B cell (primary cell): Measurements from ENCODE around the gene HOXA10. TPM values are rescaled to one million over a fixed set of nuclear protein-coding genes. Genes with fewer than 3 reads are reported as not detected.
A peak's percentile ranks its signal among the peaks of the same experiment; 100 is the strongest.

Source experiments
- ATAC-seq: fragments of 200-7000 bp; cut with Tn5 transposase; one replicate; pipeline ENCODE4 v1.10.0; 2021; ENCODE audit warnings: low read depth, mild to moderate bottlenecking, moderate number of reproducible peaks, moderate library complexity
- CTCF ChIA-PET: fragments of 350-600 bp; sonication (Branson Sonifier 250); formaldehyde crosslinking; loops from one replicate; lab custom pipeline; 2021; ENCODE audit warnings: antibody characterized with exemption, inconsistent platforms; lab: Charles Lee
- POLR2A ChIA-PET: fragments of 350-600 bp; sonication (Branson Sonifier 250); formaldehyde crosslinking; loops from one replicate; lab custom pipeline; 2021; ENCODE audit warnings: antibody characterized with exemption; lab: Charles Lee
- DNase-seq: peaks from one replicate; pipeline ENCODE4 v3.0.0; 2013
- H2AFZ ChIP-seq: 2 replicates; pipeline ENCODE4 v1.6.1; 2012; ENCODE audit warnings: mild to moderate bottlenecking, low read depth, low read length; ENCODE audit not compliant: insufficient read depth, poor library complexity, severe bottlenecking
- H3K27ac ChIP-seq, 2 donors: 1 replicate in 1 of 2; 2 replicates in 1 of 2; pipeline ENCODE4 v1.5.1; 2012 to 2013; ENCODE audit warnings: low read length in 2 of 2, mild to moderate bottlenecking in 2 of 2, moderate library complexity in 1 of 2
- H3K27me3 ChIP-seq, 4 experiments: fragments of 200-600 bp in 1 of 4; sonication (generic) in 1 of 4; replicated peaks in 1 of 4; 1 replicate in 2 of 4; 2 replicates in 2 of 4; pipeline versions ENCODE4 v1.6.1 to v1.7.0; 2013 to 2016; ENCODE audit warnings: low read length in 3 of 4, mild to moderate bottlenecking in 2 of 4, mixed read lengths in 1 of 4, moderate library complexity in 1 of 4; ENCODE audit not compliant: insufficient read depth in 4 of 4, control insufficient read depth in 3 of 4; ENCODE audit errors: control extremely low read depth in 1 of 4
- H3K36me3 ChIP-seq, 2 experiments: replicated peaks in 1 of 2; 1 replicate in 1 of 2; 2 replicates in 1 of 2; pipeline versions ENCODE4 v1.6.1 to v1.7.1; 2013; ENCODE audit warnings: low read length in 1 of 2; ENCODE audit not compliant: insufficient read depth in 2 of 2, control insufficient read depth in 1 of 2; ENCODE audit errors: control extremely low read depth in 1 of 2, extremely low read depth in 1 of 2
- H3K4me1 ChIP-seq, 2 donors: fragments of 200-600 bp in 1 of 2; sonication (generic) in 1 of 2; 1 replicate in 1 of 2; 2 replicates in 1 of 2; pipeline versions ENCODE4 v1.5.1 to v1.6.1; 2013 to 2017; ENCODE audit warnings: low read length in 2 of 2; ENCODE audit not compliant: control insufficient read depth in 2 of 2, insufficient read depth in 2 of 2
- H3K4me2 ChIP-seq: replicated peaks from 2 replicates; pipeline ENCODE3; 2012; ENCODE audit warnings: mild to moderate bottlenecking, low read depth, low read length; ENCODE audit not compliant: poor library complexity, severe bottlenecking
- H3K4me3 ChIP-seq, 5 experiments: fragments of 200-600 bp in 1 of 5; sonication (generic) in 1 of 5; 1 replicate in 3 of 5; 2 replicates in 2 of 5; pipeline versions ENCODE4 v1.5.1 to v1.7.0; 2011 to 2016; ENCODE audit warnings: low read length in 4 of 5, mild to moderate bottlenecking in 4 of 5, low read depth in 2 of 5, control low read depth in 1 of 5, moderate library complexity in 1 of 5; ENCODE audit not compliant: insufficient read depth in 1 of 5; ENCODE audit errors: control extremely low read depth in 1 of 5, extremely low read depth in 1 of 5
- H3K79me2 ChIP-seq: fragments of 200-600 bp; sonication (generic); one replicate; pipeline ENCODE4 v1.6.0; 2016; ENCODE audit warnings: low read length; ENCODE audit not compliant: control insufficient read depth, insufficient read depth
- H3K9ac ChIP-seq: fragments of 200-600 bp; sonication (generic); 2 replicates; pipeline ENCODE4 v1.6.1; 2017; ENCODE audit warnings: mild to moderate bottlenecking, low read length, moderate library complexity
- H3K9me3 ChIP-seq, 3 donors: one replicate each; pipeline versions ENCODE4 v1.6.1 to v1.7.1; 2013; ENCODE audit warnings: low read length in 2 of 3; ENCODE audit not compliant: control insufficient read depth in 2 of 3, insufficient read depth in 1 of 3; ENCODE audit errors: control extremely low read depth in 1 of 3
- H4K20me1 ChIP-seq: 2 replicates; pipeline ENCODE4 v1.6.0; 2012; ENCODE audit warnings: mild to moderate bottlenecking, low read length; ENCODE audit not compliant: insufficient read depth, control insufficient read depth, poor library complexity, severe bottlenecking
- H3K27ac Mint-ChIP-seq: one replicate; pipeline ENCODE4 v1.8.0; 2021; ENCODE audit warnings: mixed read lengths
- H3K27me3 Mint-ChIP-seq: one replicate; pipeline ENCODE4 v1.8.0; 2021; ENCODE audit warnings: mixed read lengths
- H3K4me1 Mint-ChIP-seq: one replicate; pipeline ENCODE4 v1.8.0; 2021; ENCODE audit warnings: mixed read lengths
- H3K4me3 Mint-ChIP-seq: one replicate; pipeline ENCODE4 v1.8.0; 2021; ENCODE audit warnings: mixed read lengths
- H3K9me3 Mint-ChIP-seq: one replicate; pipeline ENCODE4 v1.8.0; 2022; ENCODE audit warnings: mixed read lengths; ENCODE audit not compliant: insufficient read depth
- CTCF ChIP-seq: fragments of 200-600 bp; IDR thresholded peaks from one replicate; pipeline ENCODE4 v1.8.0; 2022; ENCODE audit warnings: antibody characterized with exemption, mild to moderate bottlenecking
- EZH2 ChIP-seq: IDR thresholded peaks from 2 replicates; pipeline ENCODE4 v1.6.1; 2012; ENCODE audit warnings: borderline replicate concordance, low read depth, mild to moderate bottlenecking, moderate library complexity, low read length; ENCODE audit not compliant: insufficient read depth, poor library complexity, severe bottlenecking
- WGBS: methylation state at CpG from one replicate; pipeline ENCODE4 v1.1.5; 2013; ENCODE audit warnings: missing lambda C conversion rate; ENCODE audit not compliant: insufficient coverage; 5-methylcytosine and 5-hydroxymethylcytosine counted together
- intact Hi-C: fragments of 100-400 bp; cut with micrococcal nuclease; formaldehyde crosslinking; loops from one replicate; pipeline ENCODE4 v1.10.0; 2022
- polyA plus RNA-seq: library from polyadenylated mRNA; depleted of rRNA; stranded (reverse); fragments of >200 nt; gene quantifications from 2 replicates; pipeline ENCODE4 v1.2.3, GENCODE V29; 2012
- total RNA-seq, 2 donors: library from RNA; stranded (reverse); fragments of 120-200 nt in 1 of 2; gene quantifications; 1 replicate in 1 of 2; 2 replicates in 1 of 2; pipeline versions ENCODE4 v1.2.3 to v1.2.4, GENCODE V29; 2013 to 2022

The HOXA10 gene
- total and polyA plus RNA-seq, 2 donors (not counting 1 experiment from before 2014, with no cell fraction given) = not detected

- H3K4me1 ChIP-seq = peaks cover 49 to 57% of the 10 kb centered on the region in 2 donors
- peak; percentile 91 for DNase-seq
- POLR2A ChIA-PET = interaction anchor here (0.7 kb wide), 1 partner anchor 1004 kb away, joined by 3 read pairs; no protein-coding TSS in a partner anchor
- ATAC-seq = peak; percentile 84
- TF ChIP-seq EZH2 (no peak), CTCF (peak; percentile 100)
- peak overlapping the region; percentile 92 for H2AFZ ChIP-seq
- CTCF ChIA-PET = interaction anchor here (0.6 to 4.0 kb wide), 53 partner anchors 10 to 1664 kb away, joined by 3 to 122 read pairs (median 5); partner anchors contain the start of genes EVX1, HOXA11, HOXA13 and HOXA3
- under 1% methylated on average over 54 of the region's 54 CpGs for WGBS
- no peaks in the 10 kb centered on the region for H3K79me2 ChIP-seq
- Mint-ChIP-seq H3K27me3 (peaks cover 70% of the 10 kb centered on the region), H3K27ac (peak overlapping the region; percentile 67), H3K4me3 (peak overlapping the region; percentile 86), H3K4me1 (peaks cover 38% of the 10 kb centered on the region), H3K9me3 (no peaks in the 10 kb centered on the region)
- H3K9ac ChIP-seq = peak overlapping the region; percentile 74
- peaks cover under 1% of the 10 kb centered on the region for H4K20me1 ChIP-seq
- peak overlapping the region; percentile 99 for H3K4me2 ChIP-seq
- H3K9me3 ChIP-seq = peaks cover 0 to 76% (median 12%) of the 10 kb centered on the region in 3 donors
- peak overlapping the region; percentile 24 to 76 (median 62) for H3K4me3 ChIP-seq
- H3K36me3 ChIP-seq = no peaks in the 10 kb centered on the region
- H3K27ac ChIP-seq = no peak overlapping the region
- intact Hi-C loops = loop anchor here (1.0 to 10.0 kb wide), 9 partner anchors 40 to 1083 kb away; partner anchors contain the start of gene HOXA13
- peaks cover 1 to 88% (median 75%) of the 10 kb centered on the region in 4 experiments for H3K27me3 ChIP-seq
These were observed 13.4 kb downstream of the HOXA10 start for GRCh38 chr7:27160546-27161213.

GRCh38 chr7:27160145-27160545 is 14.0 kb downstream of the HOXA10 start:
- peaks cover 0 to 76% (median 12%) of the 10 kb centered on the region in 3 donors for H3K9me3 ChIP-seq
- H3K36me3 ChIP-seq = no peaks in the 10 kb centered on the region
- H3K79me2 ChIP-seq = no peaks in the 10 kb centered on the region
- peak overlapping the region; percentile 86 for H3K4me3 Mint-ChIP-seq
- H3K27me3 ChIP-seq = peaks cover 1 to 88% (median 77%) of the 10 kb centered on the region in 4 experiments
- H3K4me1 Mint-ChIP-seq = peaks cover 37% of the 10 kb centered on the region
- H3K4me2 ChIP-seq = peak overlapping the region; percentile 99
- intact Hi-C loops = loop anchor here (2.0 to 10.0 kb wide), 4 partner anchors 41 to 1083 kb away; partner anchors contain the start of gene HOXA13
- WGBS = 4% methylated on average over 14 of the region's 23 CpGs
- POLR2A ChIA-PET = no interaction called here
- peak overlapping the region in 4 of 5 experiments; percentile 44 to 76 (median 65) for H3K4me3 ChIP-seq
- CTCF ChIA-PET = interaction anchor here (0.9 to 4.0 kb wide), 27 partner anchors 10 to 1304 kb away, joined by 3 to 122 read pairs (median 7); partner anchors contain the start of genes HOXA10, HOXA11, HOXA3 and HOXA4
- no peaks in the 10 kb centered on the region for H4K20me1 ChIP-seq
- no peak overlapping the region for H3K27ac ChIP-seq
- ATAC-seq = no peak
- TF ChIP-seq EZH2 = peak; percentile 13
- TF ChIP-seq CTCF = no peak
- peaks cover 72% of the 10 kb centered on the region for H3K27me3 Mint-ChIP-seq
- H3K27ac Mint-ChIP-seq = no peak overlapping the region
- peak; percentile 68 for DNase-seq
- H3K9me3 Mint-ChIP-seq = no peaks in the 10 kb centered on the region
- peak overlapping the region; percentile 92 for H2AFZ ChIP-seq
- H3K4me1 ChIP-seq = peaks cover 49 to 60% of the 10 kb centered on the region in 2 donors
- H3K9ac ChIP-seq = peak overlapping the region; percentile 74
